Gastrocnemius medialis (tissue), 4 donors: Measurements from ENCODE around the gene CCDC192. TPM values are rescaled to one million over a fixed set of nuclear protein-coding genes. Genes with fewer than 3 reads are reported as not detected.

ENCODE experiments used
- ATAC-seq, 2 donors: fragments of 150-250 bp; one replicate each; pipeline ENCODE4 v1.9.1; 2016
- DNase-seq, 2 donors: peaks; one replicate each; pipeline ENCODE4 v3.0.0-alpha.2; 2019
- H3K27ac ChIP-seq, 4 donors: fragments of 200-600 bp; sonication (generic); 1 replicate in 1 of 4; 2 replicates in 3 of 4; pipeline ENCODE4 v1.5.1; 2016 to 2018; ENCODE audit warnings: mild to moderate bottlenecking in 2 of 4, moderate library complexity in 1 of 4
- H3K27me3 ChIP-seq, 3 donors: fragments of 200-600 bp; sonication (generic) in 2 of 3; 1 replicate in 1 of 3; 2 replicates in 2 of 3; pipeline versions ENCODE4 v1.5.1 to v1.6.0; 2016 to 2019; ENCODE audit warnings: mild to moderate bottlenecking in 1 of 3, moderate library complexity in 1 of 3
- H3K36me3 ChIP-seq, 2 donors: fragments of 200-600 bp; sonication (generic) in 1 of 2; one replicate each; pipeline ENCODE4 v1.5.1; 2017 to 2018
- H3K4me1 ChIP-seq, 2 donors: fragments of 200-600 bp; sonication (generic) in 1 of 2; one replicate each; pipeline ENCODE4 v1.5.1; 2016 to 2017; ENCODE audit warnings: mild to moderate bottlenecking in 2 of 2
- H3K4me3 ChIP-seq, 4 donors: fragments of 200-600 bp; sonication (generic) in 3 of 4; 1 replicate in 1 of 4; 2 replicates in 3 of 4; pipeline ENCODE4 v1.5.1; 2016 to 2019; ENCODE audit warnings: mild to moderate bottlenecking in 2 of 4
- H3K9me3 ChIP-seq, 3 donors: fragments of 200-600 bp; sonication (generic) in 2 of 3; 1 replicate in 1 of 3; 2 replicates in 2 of 3; pipeline ENCODE4 v1.5.1; 2016 to 2019
- POLR2A ChIP-seq, 2 donors: fragments of 450-650 bp; IDR thresholded peaks; one replicate each; pipeline ENCODE4 v1.6.1; 2017; ENCODE audit warnings: antibody characterized with exemption in 2 of 2, mild to moderate bottlenecking in 2 of 2, moderate library complexity in 2 of 2
- in situ Hi-C, 4 donors: fragments of 200-750 bp; cut with MboI; loops; one replicate each; pipeline versions ENCODE4 v1.15.0 to v1.8.0; 2017; ENCODE audit warnings: low sequenced_read_pairs in 4 of 4
- intact Hi-C: fragments of 100-400 bp; cut with DNase I; formaldehyde crosslinking; loops from one replicate; pipeline ENCODE4 v1.15.1; 2023; ENCODE audit warnings: low total_unique reads
- total RNA-seq, 4 donors: library from RNA; depleted of rRNA; stranded (reverse); fragments of >200 nt; gene quantifications; one replicate each; pipeline versions ENCODE4 v1.1.0 to v1.2.3, GENCODE V29; 2016
- TF ChIP-seq, protein P1 (sequence below), 5 experiments: fragments of 450-650 bp in 3 of 5; fragments of 200-600 bp in 2 of 5; sonication (generic) in 2 of 5; IDR thresholded peaks in 4 of 5; conservative IDR thresholded peaks in 1 of 5; 1 replicate in 4 of 5; 2 replicates in 1 of 5; pipeline ENCODE4 v1.5.1; 2016 to 2019; ENCODE audit warnings: antibody characterized with exemption in 5 of 5, mild to moderate bottlenecking in 3 of 5, moderate library complexity in 3 of 5

The CCDC192 gene
- total RNA-seq, 4 donors from 2014 or later, result not detected

DNA sequence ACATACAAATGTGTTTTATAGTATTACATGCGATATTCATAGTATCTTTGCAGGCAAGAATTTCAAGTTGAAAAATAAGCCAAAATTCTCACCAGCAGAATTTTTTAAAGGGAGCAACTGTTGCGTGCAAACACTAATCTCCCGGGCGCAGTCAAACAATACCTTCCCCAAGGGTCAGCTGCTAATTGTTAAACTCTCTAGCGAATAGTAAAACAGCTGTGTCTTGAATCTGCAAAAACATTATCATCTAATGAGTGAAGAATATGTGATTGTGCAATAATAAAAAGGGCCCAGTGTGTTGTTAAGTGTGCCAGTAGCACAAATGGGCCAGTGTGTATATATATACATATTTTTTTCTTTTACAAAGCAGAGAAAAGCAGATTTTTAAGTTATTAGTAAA, 131.4 kb downstream of the CCDC192 start:
- in situ Hi-C loops, result no loop called here
- DNase-seq (no peak), ATAC-seq (no peak)
- no peak for TF ChIP-seq POLR2A (IDR thresholded peaks at IDR 0.05)
- TF ChIP-seq, protein P1, sequence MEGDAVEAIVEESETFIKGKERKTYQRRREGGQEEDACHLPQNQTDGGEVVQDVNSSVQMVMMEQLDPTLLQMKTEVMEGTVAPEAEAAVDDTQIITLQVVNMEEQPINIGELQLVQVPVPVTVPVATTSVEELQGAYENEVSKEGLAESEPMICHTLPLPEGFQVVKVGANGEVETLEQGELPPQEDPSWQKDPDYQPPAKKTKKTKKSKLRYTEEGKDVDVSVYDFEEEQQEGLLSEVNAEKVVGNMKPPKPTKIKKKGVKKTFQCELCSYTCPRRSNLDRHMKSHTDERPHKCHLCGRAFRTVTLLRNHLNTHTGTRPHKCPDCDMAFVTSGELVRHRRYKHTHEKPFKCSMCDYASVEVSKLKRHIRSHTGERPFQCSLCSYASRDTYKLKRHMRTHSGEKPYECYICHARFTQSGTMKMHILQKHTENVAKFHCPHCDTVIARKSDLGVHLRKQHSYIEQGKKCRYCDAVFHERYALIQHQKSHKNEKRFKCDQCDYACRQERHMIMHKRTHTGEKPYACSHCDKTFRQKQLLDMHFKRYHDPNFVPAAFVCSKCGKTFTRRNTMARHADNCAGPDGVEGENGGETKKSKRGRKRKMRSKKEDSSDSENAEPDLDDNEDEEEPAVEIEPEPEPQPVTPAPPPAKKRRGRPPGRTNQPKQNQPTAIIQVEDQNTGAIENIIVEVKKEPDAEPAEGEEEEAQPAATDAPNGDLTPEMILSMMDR (IDR thresholded peaks at IDR 0.05 in 4 of 5, conservative IDR thresholded peaks at IDR 0.05 in 1 of 5), result no peak
- peaks cover 14 to 29% of the 10 kb centered on the region in 2 donors for H3K4me1 ChIP-seq
- intact Hi-C loops, result no loop called here
- no peak overlapping the region for H3K4me3 ChIP-seq
- no peaks in the 10 kb centered on the region for H3K36me3 ChIP-seq
- H3K9me3 ChIP-seq, result no peaks in the 10 kb centered on the region
- H3K27ac ChIP-seq, result no peak overlapping the region
- H3K27me3 ChIP-seq, result no peaks in the 10 kb centered on the region

DNA sequence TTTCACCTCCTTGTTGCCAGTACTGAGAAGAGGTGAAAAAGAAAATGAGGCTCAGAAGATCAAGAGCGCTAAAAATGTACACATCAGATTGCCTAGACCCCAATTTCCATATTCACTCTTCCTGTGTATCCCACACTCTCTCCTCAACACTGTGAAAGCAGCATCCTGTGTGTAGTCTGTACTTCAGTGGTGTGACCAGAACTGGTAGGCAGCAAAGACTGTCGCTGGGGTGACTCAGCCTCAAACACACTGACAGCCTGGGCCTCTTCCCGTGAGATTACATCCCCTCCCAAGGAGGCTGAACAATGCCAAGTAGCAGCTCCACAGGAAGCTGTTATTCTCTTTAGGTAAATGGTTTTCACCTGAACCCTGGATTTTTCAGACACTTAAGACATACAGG, 135.5 kb downstream of the CCDC192 start:
- TF ChIP-seq, protein P1 (IDR thresholded peaks at IDR 0.05 in 4 of 5, conservative IDR thresholded peaks at IDR 0.05 in 1 of 5), result no peak
- no peak for TF ChIP-seq POLR2A (IDR thresholded peaks at IDR 0.05)
- H3K27me3 ChIP-seq, result no peaks in the 10 kb centered on the region
- ATAC-seq (no peak), DNase-seq (no peak)
- no peaks in the 10 kb centered on the region for H3K36me3 ChIP-seq
- intact Hi-C loops, result no loop called here
- H3K4me3 ChIP-seq, result no peak overlapping the region
- H3K4me1 ChIP-seq, result peaks cover 0 to 9% of the 10 kb centered on the region in 2 donors
- H3K9me3 ChIP-seq, result no peaks in the 10 kb centered on the region
- in situ Hi-C loops, result no loop called here
- no peak overlapping the region for H3K27ac ChIP-seq

DNA sequence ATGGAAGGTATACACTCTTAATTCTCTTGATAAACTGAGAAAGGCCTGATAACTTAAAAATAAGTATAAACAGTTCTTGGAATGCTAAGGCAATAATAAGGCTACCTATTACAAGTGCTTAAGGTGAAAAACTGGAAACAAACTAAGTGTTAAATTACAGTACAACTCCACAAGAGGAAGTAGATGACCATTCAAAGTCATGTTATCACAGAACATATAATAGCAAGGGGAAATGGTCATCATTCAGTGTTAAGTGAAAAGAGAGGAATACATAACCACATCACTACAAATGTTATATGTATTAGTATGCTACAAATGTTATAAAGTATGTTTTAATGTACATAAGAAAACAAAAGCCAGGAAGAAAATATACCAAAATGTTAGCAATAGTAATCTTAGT, 135.9 kb downstream of the CCDC192 start:
- H3K27me3 ChIP-seq, result no peaks in the 10 kb centered on the region
- TF ChIP-seq, protein P1 (IDR thresholded peaks at IDR 0.05 in 4 of 5, conservative IDR thresholded peaks at IDR 0.05 in 1 of 5), result no peak
- TF ChIP-seq POLR2A (IDR thresholded peaks at IDR 0.05), result no peak
- DNase-seq (no peak), ATAC-seq (no peak)
- no peak overlapping the region for H3K27ac ChIP-seq
- no peaks in the 10 kb centered on the region for H3K36me3 ChIP-seq
- H3K4me3 ChIP-seq, result no peak overlapping the region
- no peaks in the 10 kb centered on the region for H3K9me3 ChIP-seq
- peaks cover 0 to 8% of the 10 kb centered on the region in 2 donors for H3K4me1 ChIP-seq
- intact Hi-C loops, result no loop called here
- in situ Hi-C loops, result no loop called here

DNA sequence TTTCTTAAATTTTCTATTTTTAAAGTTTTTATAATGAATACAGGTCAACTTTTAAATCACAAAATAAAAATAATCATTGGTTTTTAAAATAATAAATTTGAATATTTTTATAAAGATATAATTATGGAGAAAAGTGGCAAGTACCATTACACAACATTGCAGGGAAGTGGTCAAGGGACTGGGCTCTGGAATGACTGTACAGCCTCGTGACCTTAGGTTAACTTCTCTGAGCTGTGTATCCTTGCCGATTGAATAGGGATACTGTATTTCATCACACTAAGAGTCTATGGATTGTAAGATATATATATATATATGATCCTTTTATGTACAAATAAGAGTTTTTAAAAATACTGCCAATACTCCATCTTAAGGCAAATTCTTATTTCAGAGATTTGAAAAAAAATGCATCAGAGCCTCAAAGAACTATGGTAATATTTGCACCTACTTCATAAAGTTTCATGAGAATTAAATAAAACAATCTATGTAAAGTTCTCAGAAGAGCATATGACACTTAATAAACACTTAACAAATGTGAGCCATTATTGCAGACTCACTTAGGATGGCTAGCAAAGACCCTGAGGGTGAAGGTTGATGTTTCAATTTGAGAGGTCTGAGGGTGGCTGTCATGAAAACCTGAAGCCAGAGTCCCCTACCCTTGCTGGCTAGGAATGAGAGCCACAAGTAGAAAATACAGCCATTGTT, 136.5 kb downstream of the CCDC192 start:
- no peak for ATAC-seq

More for the DNA sequence above, 136.5 kb downstream of the CCDC192 start:
- TF ChIP-seq POLR2A (IDR thresholded peaks at IDR 0.05), result no peak
- TF ChIP-seq, protein P1 (IDR thresholded peaks at IDR 0.05 in 4 of 5, conservative IDR thresholded peaks at IDR 0.05 in 1 of 5), result no peak
- intact Hi-C loops (no loop called here), in situ Hi-C loops (no loop called here)
- no peaks in the 10 kb centered on the region for H3K9me3 ChIP-seq
- no peak overlapping the region for H3K4me3 ChIP-seq
- DNase-seq, result no peak
- H3K27me3 ChIP-seq, result no peaks in the 10 kb centered on the region
- peaks cover 0 to 2% of the 10 kb centered on the region in 2 donors for H3K4me1 ChIP-seq
- no peaks in the 10 kb centered on the region for H3K36me3 ChIP-seq
- no peak overlapping the region for H3K27ac ChIP-seq
